GM23338 (cell line): ENCODE data around the gene HRH4. TPM values are rescaled to one million over a fixed set of nuclear protein-coding genes. Genes with fewer than 3 reads are reported as not detected.
A peak's percentile ranks its signal among the peaks of the same experiment; 100 is the strongest.

Source experiments
- ATAC-seq: fragments of 200-7000 bp; cut with Tn5 transposase; 3 replicates; pipeline ENCODE4 v1.9.1; 2020
- DNase-seq: peaks from one replicate; pipeline ENCODE4 v3.0.0-alpha.2; 2015; ENCODE audit warnings: low spot score
- H2AFZ ChIP-seq: fragments of 200-600 bp; sonication (generic); 2 replicates; pipeline ENCODE4 v1.8.0; 2016; ENCODE audit warnings: antibody characterized with exemption, mild to moderate bottlenecking, moderate library complexity
- H3F3A ChIP-seq: fragments of 200-600 bp; sonication (generic); replicated peaks from 2 replicates; pipeline ENCODE4 v1.8.0; 2017; ENCODE audit warnings: antibody characterized with exemption, mixed run types, low read depth
- H3K27ac ChIP-seq: fragments of 200-600 bp; sonication (generic); 2 replicates; pipeline ENCODE4 v1.6.1; 2016; ENCODE audit warnings: low read depth
- H3K27me3 ChIP-seq: fragments of 200-600 bp; sonication (generic); 2 replicates; pipeline ENCODE4 v1.8.0; 2016; ENCODE audit warnings: mild to moderate bottlenecking, mixed run types, moderate library complexity; ENCODE audit not compliant: insufficient read depth
- H3K36me3 ChIP-seq: fragments of 200-600 bp; sonication (generic); 2 replicates; pipeline ENCODE4 v1.8.0; 2016; ENCODE audit warnings: mild to moderate bottlenecking; ENCODE audit not compliant: insufficient read depth
- H3K4me1 ChIP-seq: fragments of 200-600 bp; sonication (generic); 2 replicates; pipeline ENCODE4 v1.8.0; 2016; ENCODE audit warnings: mild to moderate bottlenecking, moderate library complexity; ENCODE audit not compliant: insufficient read depth
- H3K4me2 ChIP-seq: fragments of 200-600 bp; sonication (generic); 2 replicates; pipeline ENCODE4 v1.7.1; 2017; ENCODE audit warnings: mixed run types
- H3K4me3 ChIP-seq: fragments of 200-600 bp; sonication (generic); 2 replicates; pipeline ENCODE4 v1.6.1; 2016; ENCODE audit warnings: mixed run types
- H3K79me2 ChIP-seq: fragments of 200-600 bp; sonication (generic); replicated peaks from 2 replicates; pipeline ENCODE4 v1.8.0; 2017; ENCODE audit warnings: mild to moderate bottlenecking; ENCODE audit not compliant: insufficient read depth
- H3K9me2 ChIP-seq: fragments of 200-600 bp; sonication (generic); 2 replicates; pipeline ENCODE4 v1.8.0; 2017; ENCODE audit not compliant: insufficient read depth
- H4K20me1 ChIP-seq: fragments of 200-600 bp; sonication (generic); replicated peaks from 2 replicates; pipeline ENCODE4 v1.8.0; 2017; ENCODE audit warnings: mild to moderate bottlenecking; ENCODE audit not compliant: insufficient read depth
- H3K27ac Mint-ChIP-seq: 2 replicates; pipeline ENCODE4 v1.8.0; 2020; ENCODE audit warnings: inconsistent platforms, mild to moderate bottlenecking, moderate library complexity, mixed read lengths
- H3K27me3 Mint-ChIP-seq: 3 replicates; pipeline ENCODE4 v1.8.0; 2022; ENCODE audit warnings: low read depth, mild to moderate bottlenecking, moderate library complexity, mixed read lengths, inconsistent platforms; ENCODE audit not compliant: insufficient read depth, poor library complexity
- H3K36me3 Mint-ChIP-seq: 3 replicates; pipeline ENCODE4 v1.8.0; 2021; ENCODE audit warnings: low read depth, mild to moderate bottlenecking, inconsistent platforms, moderate library complexity, mixed read lengths
- H3K4me1 Mint-ChIP-seq: 3 replicates; pipeline ENCODE4 v1.8.0; 2020; ENCODE audit warnings: mild to moderate bottlenecking, inconsistent platforms, mixed read lengths
- H3K4me3 Mint-ChIP-seq: 3 replicates; pipeline ENCODE4 v1.8.0; 2021; ENCODE audit warnings: moderate library complexity, mild to moderate bottlenecking, inconsistent platforms, mixed read lengths
- H3K9me3 Mint-ChIP-seq: 3 replicates; pipeline ENCODE4 v1.8.0; 2020; ENCODE audit warnings: moderate library complexity, mild to moderate bottlenecking, inconsistent platforms, mixed read lengths
- CTCF ChIP-seq, 2 experiments: fragments of 200-600 bp in 1 of 2; sonication (generic) in 1 of 2; conservative IDR thresholded peaks; 2 replicates each; pipeline versions ENCODE4 v1.5.1 to v1.6.1; 2016 to 2017; ENCODE audit warnings: antibody characterized with exemption in 2 of 2, low read depth in 2 of 2, mild to moderate bottlenecking in 2 of 2, moderate library complexity in 1 of 2
- EZH2 ChIP-seq: fragments of 200-600 bp; sonication (generic); IDR thresholded peaks from one replicate; pipeline ENCODE4 v1.8.0; 2017; ENCODE audit warnings: antibody characterized with exemption, mild to moderate bottlenecking, low read depth; ENCODE audit not compliant: unreplicated experiment
- EZH2phosphoT487 ChIP-seq: fragments of 200-600 bp; sonication (generic); IDR thresholded peaks from one replicate; pipeline ENCODE4 v1.8.1; 2018; ENCODE audit warnings: antibody characterized with exemption; ENCODE audit not compliant: unreplicated experiment
- POLR2AphosphoS5 ChIP-seq: IDR thresholded peaks from 2 replicates; pipeline ENCODE4 v1.6.1; 2016; ENCODE audit warnings: antibody characterized with exemption, low read depth
- REST ChIP-seq: IDR thresholded peaks from one replicate; pipeline ENCODE4 v1.6.1; 2018; ENCODE audit warnings: antibody characterized with exemption; ENCODE audit not compliant: unreplicated experiment
- STAT1 ChIP-seq: IDR thresholded peaks from one replicate; pipeline ENCODE4 v1.6.1; 2016; ENCODE audit warnings: antibody characterized with exemption; ENCODE audit not compliant: unreplicated experiment
- ZNF114 ChIP-seq: fragments of 250-450 bp; sonication (Bioruptor Pico); IDR thresholded peaks from 2 replicates; pipeline ENCODE4 v1.5.0; 2020; ENCODE audit warnings: mild to moderate bottlenecking, moderate library complexity
- ZNF331 ChIP-seq: fragments of 250-450 bp; sonication (Bioruptor Pico); IDR thresholded peaks from 2 replicates; pipeline ENCODE4 v1.5.0; 2020; ENCODE audit warnings: low read depth, mild to moderate bottlenecking, moderate library complexity
- polyA plus RNA-seq: library from polyadenylated mRNA; unstranded; fragments of >200 nt; fragmentation: Nextera tagmentation; extraction: Ambion mirVana; gene quantifications from 2 replicates; pipeline ENCODE4 v1.2.1, GENCODE V29; 2016
- total RNA-seq: library from RNA; depleted of rRNA; stranded (reverse); fragments of >200 nt; shearing (Covaris generic); gene quantifications from 2 replicates; pipeline ENCODE4 v1.2.3, GENCODE V29; 2014
- TF ChIP-seq, protein P1 (sequence below): fragments of 250-450 bp; sonication (Bioruptor Pico); IDR thresholded peaks from 2 replicates; pipeline ENCODE4 v1.5.0; 2020; ENCODE audit warnings: mild to moderate bottlenecking, moderate library complexity
- TF ChIP-seq, protein P2 (sequence below): IDR thresholded peaks from 2 replicates; pipeline ENCODE4 v1.6.1; 2016; ENCODE audit warnings: antibody characterized with exemption

The HRH4 gene
- total and polyA plus RNA-seq, 2 experiments from 2014 or later = 0.17 TPM; not detected in 1

DNA sequence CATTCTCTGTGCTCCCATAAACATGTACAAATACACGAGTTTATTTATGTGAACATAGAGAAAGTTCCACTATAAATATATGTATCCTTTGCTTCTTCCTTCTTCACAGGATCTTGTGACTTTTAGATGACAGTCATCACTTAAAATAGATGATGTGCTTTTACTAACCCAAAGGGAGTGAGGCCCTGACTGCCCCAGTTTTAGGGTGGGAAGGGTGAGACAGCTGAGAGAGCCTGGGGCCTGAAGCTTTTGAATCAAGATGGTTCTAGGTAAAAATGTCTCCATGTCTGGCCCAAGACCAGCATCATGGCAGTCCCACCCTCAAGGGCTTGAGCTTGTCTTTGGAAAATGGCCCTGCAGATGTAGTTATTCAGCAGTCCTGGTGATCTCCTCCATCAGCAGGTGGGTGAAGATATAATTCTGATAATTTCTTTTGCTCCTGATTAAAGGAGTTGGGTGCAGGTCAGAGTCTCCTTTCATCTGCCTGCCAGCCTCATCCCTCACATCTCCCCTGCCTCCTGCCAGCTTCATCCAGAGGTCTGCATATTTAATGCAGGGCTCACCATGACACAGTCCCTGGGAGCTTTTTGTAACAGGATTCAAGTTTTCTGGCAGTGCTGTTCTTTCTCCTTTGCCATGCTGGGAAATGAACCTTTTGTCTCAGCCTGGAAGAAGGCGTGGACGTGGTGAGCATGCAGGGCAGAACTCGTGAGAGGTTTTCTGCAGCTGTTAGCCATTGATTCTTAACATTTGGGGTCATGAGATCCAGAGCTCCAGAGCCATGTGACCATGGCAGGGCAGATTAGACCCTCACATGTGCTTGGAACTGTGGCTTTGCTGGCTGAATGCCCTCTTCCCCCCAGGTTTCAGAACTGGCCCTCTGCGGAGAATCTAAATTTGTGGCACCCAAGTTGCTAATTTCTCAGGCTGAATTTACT is 2.7 kb downstream of the HRH4 start:
- H3K4me3 ChIP-seq = no peak overlapping the region
- Mint-ChIP-seq H3K27me3 (peaks cover 4% of the 10 kb centered on the region), H3K4me3 (no peak overlapping the region), H3K4me1 (peaks cover 6% of the 10 kb centered on the region; the same call in 2 of the 3 replicates), H3K9me3 (no peaks in the 10 kb centered on the region), H3K36me3 (no peaks in the 10 kb centered on the region), H3K27ac (no peak overlapping the region)
- ATAC-seq (peak; percentile 77), DNase-seq (no peak)
- H3K4me1 ChIP-seq = no peaks in the 10 kb centered on the region
- H4K20me1 ChIP-seq = no peaks in the 10 kb centered on the region
- H3K27ac ChIP-seq = no peak overlapping the region
- H3K36me3 ChIP-seq = no peaks in the 10 kb centered on the region
- no peaks in the 10 kb centered on the region for H3F3A ChIP-seq
- no peak for TF ChIP-seq ZNF331
- no peak for TF ChIP-seq ZNF114
- TF ChIP-seq CTCF (conservative IDR thresholded peaks at IDR 0.05; ENCODE audit: low read depth in 2 of 2) = no peak
- TF ChIP-seq EZH2phosphoT487 = no peak
- no peak for TF ChIP-seq STAT1
- TF ChIP-seq, protein P1, sequence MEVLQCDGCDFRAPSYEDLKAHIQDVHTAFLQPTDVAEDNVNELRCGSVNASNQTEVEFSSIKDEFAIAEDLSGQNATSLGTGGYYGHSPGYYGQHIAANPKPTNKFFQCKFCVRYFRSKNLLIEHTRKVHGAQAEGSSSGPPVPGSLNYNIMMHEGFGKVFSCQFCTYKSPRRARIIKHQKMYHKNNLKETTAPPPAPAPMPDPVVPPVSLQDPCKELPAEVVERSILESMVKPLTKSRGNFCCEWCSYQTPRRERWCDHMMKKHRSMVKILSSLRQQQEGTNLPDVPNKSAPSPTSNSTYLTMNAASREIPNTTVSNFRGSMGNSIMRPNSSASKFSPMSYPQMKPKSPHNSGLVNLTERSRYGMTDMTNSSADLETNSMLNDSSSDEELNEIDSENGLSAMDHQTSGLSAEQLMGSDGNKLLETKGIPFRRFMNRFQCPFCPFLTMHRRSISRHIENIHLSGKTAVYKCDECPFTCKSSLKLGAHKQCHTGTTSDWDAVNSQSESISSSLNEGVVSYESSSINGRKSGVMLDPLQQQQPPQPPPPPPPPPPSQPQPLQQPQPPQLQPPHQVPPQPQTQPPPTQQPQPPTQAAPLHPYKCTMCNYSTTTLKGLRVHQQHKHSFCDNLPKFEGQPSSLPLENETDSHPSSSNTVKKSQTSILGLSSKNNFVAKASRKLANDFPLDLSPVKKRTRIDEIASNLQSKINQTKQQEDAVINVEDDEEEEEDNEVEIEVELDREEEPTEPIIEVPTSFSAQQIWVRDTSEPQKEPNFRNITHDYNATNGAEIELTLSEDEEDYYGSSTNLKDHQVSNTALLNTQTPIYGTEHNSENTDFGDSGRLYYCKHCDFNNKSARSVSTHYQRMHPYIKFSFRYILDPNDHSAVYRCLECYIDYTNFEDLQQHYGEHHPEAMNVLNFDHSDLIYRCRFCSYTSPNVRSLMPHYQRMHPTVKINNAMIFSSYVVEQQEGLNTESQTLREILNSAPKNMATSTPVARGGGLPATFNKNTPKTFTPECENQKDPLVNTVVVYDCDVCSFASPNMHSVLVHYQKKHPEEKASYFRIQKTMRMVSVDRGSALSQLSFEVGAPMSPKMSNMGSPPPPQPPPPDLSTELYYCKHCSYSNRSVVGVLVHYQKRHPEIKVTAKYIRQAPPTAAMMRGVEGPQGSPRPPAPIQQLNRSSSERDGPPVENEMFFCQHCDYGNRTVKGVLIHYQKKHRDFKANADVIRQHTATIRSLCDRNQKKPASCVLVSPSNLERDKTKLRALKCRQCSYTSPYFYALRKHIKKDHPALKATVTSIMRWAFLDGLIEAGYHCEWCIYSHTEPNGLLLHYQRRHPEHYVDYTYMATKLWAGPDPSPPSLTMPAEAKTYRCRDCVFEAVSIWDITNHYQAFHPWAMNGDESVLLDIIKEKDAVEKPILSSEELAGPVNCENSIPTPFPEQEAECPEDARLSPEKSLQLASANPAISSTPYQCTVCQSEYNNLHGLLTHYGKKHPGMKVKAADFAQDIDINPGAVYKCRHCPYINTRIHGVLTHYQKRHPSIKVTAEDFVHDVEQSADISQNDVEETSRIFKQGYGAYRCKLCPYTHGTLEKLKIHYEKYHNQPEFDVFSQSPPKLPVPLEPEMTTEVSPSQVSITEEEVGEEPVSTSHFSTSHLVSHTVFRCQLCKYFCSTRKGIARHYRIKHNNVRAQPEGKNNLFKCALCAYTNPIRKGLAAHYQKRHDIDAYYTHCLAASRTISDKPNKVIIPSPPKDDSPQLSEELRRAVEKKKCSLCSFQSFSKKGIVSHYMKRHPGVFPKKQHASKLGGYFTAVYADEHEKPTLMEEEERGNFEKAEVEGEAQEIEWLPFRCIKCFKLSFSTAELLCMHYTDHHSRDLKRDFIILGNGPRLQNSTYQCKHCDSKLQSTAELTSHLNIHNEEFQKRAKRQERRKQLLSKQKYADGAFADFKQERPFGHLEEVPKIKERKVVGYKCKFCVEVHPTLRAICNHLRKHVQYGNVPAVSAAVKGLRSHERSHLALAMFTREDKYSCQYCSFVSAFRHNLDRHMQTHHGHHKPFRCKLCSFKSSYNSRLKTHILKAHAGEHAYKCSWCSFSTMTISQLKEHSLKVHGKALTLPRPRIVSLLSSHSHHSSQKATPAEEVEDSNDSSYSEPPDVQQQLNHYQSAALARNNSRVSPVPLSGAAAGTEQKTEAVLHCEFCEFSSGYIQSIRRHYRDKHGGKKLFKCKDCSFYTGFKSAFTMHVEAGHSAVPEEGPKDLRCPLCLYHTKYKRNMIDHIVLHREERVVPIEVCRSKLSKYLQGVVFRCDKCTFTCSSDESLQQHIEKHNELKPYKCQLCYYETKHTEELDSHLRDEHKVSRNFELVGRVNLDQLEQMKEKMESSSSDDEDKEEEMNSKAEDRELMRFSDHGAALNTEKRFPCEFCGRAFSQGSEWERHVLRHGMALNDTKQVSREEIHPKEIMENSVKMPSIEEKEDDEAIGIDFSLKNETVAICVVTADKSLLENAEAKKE (CRISPR knock-in tag) = no peak
- TF ChIP-seq, protein P2, sequence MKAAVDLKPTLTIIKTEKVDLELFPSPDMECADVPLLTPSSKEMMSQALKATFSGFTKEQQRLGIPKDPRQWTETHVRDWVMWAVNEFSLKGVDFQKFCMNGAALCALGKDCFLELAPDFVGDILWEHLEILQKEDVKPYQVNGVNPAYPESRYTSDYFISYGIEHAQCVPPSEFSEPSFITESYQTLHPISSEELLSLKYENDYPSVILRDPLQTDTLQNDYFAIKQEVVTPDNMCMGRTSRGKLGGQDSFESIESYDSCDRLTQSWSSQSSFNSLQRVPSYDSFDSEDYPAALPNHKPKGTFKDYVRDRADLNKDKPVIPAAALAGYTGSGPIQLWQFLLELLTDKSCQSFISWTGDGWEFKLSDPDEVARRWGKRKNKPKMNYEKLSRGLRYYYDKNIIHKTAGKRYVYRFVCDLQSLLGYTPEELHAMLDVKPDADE = no peak
- TF ChIP-seq REST = no peak
- TF ChIP-seq EZH2 = no peak
- no peak for TF ChIP-seq POLR2AphosphoS5
- no peak overlapping the region for H2AFZ ChIP-seq
- no peak overlapping the region for H3K4me2 ChIP-seq
- no peaks in the 10 kb centered on the region for H3K9me2 ChIP-seq
- H3K27me3 ChIP-seq = no peaks in the 10 kb centered on the region
- H3K79me2 ChIP-seq = no peaks in the 10 kb centered on the region
